ENCODE measurements around the gene WDR81. TPM values are rescaled to one million over a fixed set of nuclear protein-coding genes. Genes with fewer than 3 reads are reported as not detected.
"Not testable (repeated sequence)": the region's sequence is repeated elsewhere in the genome, so short reads cannot be mapped to it uniquely, and the experiment has no call there.

WDR81 gene
- total RNA-seq, 1 donor from 2014 or later = 35.5 TPM

DNA sequence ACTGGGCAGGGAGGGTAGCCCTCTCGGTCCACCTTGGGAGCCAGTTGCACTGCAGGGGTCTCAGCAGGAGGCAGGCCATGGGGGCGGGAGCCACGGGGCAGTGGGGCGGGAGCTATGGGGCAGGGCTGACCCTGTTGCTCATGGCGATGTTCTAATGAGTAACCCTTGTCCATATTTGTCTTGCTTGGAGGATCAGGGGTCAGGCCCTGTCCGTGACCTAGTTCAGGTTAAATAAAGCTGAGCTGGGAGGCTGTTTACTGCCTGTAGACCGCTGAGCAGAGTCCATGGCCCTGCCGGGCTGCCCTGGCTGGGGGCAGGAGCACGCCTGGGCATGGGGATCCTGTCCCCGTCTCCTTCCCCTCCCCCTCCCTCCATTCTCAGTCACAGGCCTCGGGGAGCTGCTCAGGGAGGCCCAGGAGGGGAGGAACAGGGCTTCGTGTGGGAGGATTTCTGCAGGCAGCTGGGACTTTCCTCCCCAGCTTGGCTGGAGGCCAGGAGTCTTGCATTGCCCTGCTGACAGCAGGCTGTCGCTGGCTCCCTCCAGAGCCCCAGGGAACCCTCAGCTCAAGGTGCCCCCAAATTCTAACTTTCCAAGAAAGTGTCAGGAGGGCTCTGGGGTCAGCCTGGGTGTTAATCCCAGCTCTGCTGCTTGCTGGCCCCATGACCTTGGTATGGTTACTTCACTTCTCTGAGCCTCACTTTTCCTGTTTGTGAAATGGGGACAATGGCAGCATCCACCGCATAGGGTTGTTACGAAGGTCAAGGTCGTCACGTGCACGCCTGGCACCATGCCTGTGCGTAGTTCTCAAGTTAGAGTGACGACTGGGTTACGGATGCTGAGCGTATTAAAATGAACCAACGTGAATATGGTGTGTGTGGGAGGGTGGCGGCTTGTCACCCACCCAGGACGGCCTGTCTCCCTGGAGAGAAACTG lies 12.1 kb downstream of the WDR81 start:
- TF ChIP-seq, protein P1, sequence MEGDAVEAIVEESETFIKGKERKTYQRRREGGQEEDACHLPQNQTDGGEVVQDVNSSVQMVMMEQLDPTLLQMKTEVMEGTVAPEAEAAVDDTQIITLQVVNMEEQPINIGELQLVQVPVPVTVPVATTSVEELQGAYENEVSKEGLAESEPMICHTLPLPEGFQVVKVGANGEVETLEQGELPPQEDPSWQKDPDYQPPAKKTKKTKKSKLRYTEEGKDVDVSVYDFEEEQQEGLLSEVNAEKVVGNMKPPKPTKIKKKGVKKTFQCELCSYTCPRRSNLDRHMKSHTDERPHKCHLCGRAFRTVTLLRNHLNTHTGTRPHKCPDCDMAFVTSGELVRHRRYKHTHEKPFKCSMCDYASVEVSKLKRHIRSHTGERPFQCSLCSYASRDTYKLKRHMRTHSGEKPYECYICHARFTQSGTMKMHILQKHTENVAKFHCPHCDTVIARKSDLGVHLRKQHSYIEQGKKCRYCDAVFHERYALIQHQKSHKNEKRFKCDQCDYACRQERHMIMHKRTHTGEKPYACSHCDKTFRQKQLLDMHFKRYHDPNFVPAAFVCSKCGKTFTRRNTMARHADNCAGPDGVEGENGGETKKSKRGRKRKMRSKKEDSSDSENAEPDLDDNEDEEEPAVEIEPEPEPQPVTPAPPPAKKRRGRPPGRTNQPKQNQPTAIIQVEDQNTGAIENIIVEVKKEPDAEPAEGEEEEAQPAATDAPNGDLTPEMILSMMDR (IDR thresholded peaks at IDR 0.05; ENCODE audit: insufficient read depth, low read length, poor library complexity, severe bottlenecking) = no peak
- H3K4me3 ChIP-seq (ENCODE audit: low read depth, low read length) = no peak overlapping the region
- no peaks in the 10 kb centered on the region for H3K27me3 ChIP-seq (ENCODE audit: control insufficient read depth, insufficient read depth, low read length)
- no peaks in the 10 kb centered on the region for H3K36me3 ChIP-seq (ENCODE audit: control insufficient read depth, insufficient read depth, low read length)
- no peak for DNase-seq (ENCODE audit: low read depth)

DNA sequence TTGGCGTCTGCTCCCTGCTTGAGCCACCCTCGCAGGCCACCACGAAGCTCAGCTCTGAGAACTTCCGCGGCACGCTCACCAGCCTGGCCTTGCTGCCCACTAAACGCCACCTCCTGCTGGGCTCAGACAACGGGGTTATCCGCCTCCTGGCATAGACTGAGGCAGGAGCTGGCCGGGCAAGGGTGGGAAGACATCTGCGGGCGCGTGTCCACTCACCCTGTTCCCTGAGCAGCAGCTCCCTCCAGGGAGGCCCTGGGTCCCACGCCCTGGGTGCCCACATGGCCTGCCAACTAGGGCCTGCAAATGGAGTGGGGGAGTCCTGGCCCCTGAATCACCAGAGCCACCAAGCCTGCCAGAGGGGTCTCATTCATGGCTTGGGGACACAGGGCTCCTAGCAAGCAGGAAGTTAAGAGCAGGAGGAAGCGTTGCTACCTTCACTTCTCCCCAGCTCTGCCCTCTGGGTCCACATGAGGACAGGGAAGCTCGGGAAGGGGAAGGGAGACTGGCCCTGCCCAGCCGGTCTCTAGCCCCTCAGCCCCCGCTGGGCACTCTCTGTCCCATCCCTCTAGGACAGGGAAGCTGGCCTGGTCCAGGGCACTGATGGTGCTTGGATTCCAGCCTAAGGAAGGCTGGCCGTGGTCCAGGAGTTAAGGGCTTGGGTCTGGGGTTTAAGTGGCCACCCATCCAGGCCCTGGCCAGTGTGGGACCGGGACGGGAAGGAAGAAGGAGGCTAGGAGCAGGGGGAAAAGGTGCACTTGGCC lies 13.2 kb downstream of the WDR81 start:
- Histone ChIP-seq H3K4me3 (ENCODE audit: low read depth, low read length) (no peak overlapping the region), H3K36me3 (ENCODE audit: control insufficient read depth, insufficient read depth, low read length) (no peaks in the 10 kb centered on the region), H3K27me3 (ENCODE audit: control insufficient read depth, insufficient read depth, low read length) (no peaks in the 10 kb centered on the region)
- no peak for DNase-seq (ENCODE audit: low read depth)
- TF ChIP-seq, protein P1 (IDR thresholded peaks at IDR 0.05; ENCODE audit: insufficient read depth, low read length, poor library complexity, severe bottlenecking) = no peak

DNA sequence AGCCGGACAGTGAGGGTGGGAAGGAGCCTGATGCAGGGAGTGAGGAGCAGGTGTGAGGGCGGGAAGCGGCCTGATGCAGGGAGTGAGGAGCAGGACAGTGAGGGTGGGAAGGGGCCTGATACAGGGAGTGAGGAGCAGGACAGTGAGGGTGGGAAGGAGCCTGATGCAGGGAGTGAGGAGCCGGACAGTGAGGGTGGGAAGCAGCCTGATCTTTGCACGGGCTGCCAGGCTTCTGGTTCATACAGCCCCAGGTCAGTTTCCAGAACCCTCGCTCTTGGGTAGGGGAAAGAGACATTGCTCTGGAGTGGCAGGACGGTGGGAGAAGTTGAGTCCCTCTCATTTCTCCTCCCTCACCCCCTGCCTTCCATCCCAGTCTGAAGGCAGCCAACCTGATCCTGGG lies 17.4 kb downstream of the WDR81 start:
- not testable (repeated sequence) for DNase-seq (ENCODE audit: low read depth); H3K4me3 ChIP-seq (ENCODE audit: low read depth, low read length); H3K36me3 ChIP-seq (ENCODE audit: control insufficient read depth, insufficient read depth, low read length); H3K27me3 ChIP-seq (ENCODE audit: control insufficient read depth, insufficient read depth, low read length)

DNA sequence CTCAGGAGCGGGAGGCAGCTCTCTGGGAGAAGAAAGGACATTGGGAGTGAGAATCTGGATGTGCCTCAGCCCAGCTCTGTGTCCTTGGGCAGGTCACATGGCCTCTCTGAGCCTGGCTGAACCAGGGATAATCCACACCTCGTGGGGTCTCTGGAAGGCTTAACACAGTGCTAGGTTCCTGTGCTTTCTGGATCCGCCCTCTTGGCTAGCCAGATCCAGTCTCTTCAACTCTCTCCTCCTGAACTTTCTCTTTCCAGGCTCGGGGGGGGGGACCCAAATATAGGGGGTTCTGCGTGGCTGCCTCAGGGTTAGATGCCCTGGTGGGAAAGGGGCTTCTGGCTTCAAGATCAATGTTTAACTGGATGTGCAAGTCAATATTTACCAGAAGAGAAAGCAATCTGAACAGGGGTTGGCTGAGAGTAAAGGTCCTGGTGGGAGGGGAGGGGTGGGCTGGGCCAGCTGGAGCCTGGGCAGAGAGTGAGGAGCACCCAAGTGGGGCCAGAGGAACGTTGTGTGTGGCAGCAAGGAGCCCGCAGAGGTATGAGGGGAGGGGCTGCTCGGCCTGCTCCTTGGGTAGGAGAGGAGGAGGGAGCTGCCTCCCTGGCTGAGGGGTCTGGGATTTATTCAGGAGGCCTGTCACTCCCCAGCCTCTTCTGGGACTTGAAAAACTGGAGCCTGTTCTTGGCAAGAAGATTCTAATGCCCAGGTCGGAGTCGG lies 18.0 kb downstream of the WDR81 start, which contains the start of gene SERPINF2:
Gene SERPINF2 (plus strand): TSS at position 501 of the 717 bp plus-strand sequence. CDS start 2,125 bp downstream, outside the sequence.
- no peak within 1 kb of the TSS for H3K4me3 ChIP-seq (ENCODE audit: low read depth, low read length)
- TF ChIP-seq, protein P1 (IDR thresholded peaks at IDR 0.05; ENCODE audit: insufficient read depth, low read length, poor library complexity, severe bottlenecking) = no peak
- H3K36me3 ChIP-seq (ENCODE audit: control insufficient read depth, insufficient read depth, low read length) = no peaks in the 10 kb centered on the region
- DNase-seq (ENCODE audit: low read depth) = peak; percentile 34
- no peaks in the 10 kb centered on the region for H3K27me3 ChIP-seq (ENCODE audit: control insufficient read depth, insufficient read depth, low read length)

DNA sequence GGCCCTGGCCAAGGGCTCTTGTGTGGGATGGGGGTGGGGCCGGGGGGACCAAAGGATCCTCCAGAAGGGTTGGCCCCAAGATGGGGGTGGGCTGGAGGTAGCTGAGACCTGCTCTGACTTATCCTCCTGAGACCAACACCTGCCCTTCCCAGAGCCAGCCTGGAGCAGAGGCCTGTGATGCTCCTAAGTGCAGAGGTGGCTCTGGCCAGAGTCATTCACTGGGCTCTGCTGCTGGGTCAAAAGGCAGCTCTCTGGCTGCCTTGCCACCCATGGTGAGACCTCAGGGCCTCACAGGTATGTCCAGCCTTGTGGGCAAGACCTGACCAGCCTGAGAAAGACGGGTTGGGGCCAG lies 18.6 kb downstream of the WDR81 start:
- DNase-seq (ENCODE audit: low read depth) = no peak
- H3K4me3 ChIP-seq (ENCODE audit: low read depth, low read length) = no peak overlapping the region

More for the DNA sequence above, 18.6 kb downstream of the WDR81 start:
- Histone ChIP-seq H3K36me3 (ENCODE audit: control insufficient read depth, insufficient read depth, low read length) (no peaks in the 10 kb centered on the region), H3K27me3 (ENCODE audit: control insufficient read depth, insufficient read depth, low read length) (no peaks in the 10 kb centered on the region)
- TF ChIP-seq, protein P1 (IDR thresholded peaks at IDR 0.05; ENCODE audit: insufficient read depth, low read length, poor library complexity, severe bottlenecking) = no peak

All from kidney epithelial cell (primary cell).